ENCODE measurements around the gene CARD10.

Gene CARD10

DNA sequence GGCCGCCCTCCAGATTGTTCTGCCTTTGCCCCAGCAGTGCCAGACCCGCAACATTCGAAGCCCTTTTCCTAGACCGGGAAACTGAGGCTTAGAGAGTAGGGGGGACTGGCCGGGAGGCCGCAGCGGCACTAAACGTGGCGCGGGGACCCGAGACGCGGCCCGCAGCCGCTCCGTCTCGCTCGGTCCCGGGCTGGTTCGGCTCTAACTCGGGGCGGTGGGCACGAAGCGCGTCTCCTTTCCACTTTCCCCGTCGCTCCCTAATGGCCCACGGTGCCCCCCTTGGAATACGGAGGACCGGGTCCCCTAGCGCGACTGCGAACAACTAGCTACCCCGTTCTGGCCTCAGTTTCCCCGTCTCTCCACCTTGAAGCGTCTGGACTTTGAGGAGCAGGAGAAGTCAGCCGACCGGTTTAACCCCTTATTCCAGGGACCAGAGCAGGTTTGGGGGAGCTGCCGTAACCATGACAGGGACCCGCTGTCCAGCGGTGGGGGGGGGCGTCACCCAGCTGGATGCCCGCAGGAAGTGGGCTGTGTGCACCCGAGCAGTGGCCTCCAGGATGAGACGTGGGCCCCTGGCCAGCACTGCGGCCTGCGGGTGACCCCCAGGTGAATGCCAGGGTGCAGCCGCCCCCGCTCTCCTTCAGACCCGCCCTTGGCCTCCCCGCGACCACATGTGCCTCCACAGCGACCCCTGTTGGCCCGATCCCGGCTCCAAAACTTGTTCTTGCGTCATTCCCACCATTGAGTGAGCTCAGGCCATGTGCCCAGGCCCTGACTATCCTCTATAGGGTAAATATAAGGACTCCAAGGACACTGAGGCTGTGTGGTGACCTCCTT is 42.2 kb upstream of the CARD10 start:
- peak; percentile 80 for DNase-seq (ENCODE audit: low read depth)
- TF ChIP-seq, protein P1, sequence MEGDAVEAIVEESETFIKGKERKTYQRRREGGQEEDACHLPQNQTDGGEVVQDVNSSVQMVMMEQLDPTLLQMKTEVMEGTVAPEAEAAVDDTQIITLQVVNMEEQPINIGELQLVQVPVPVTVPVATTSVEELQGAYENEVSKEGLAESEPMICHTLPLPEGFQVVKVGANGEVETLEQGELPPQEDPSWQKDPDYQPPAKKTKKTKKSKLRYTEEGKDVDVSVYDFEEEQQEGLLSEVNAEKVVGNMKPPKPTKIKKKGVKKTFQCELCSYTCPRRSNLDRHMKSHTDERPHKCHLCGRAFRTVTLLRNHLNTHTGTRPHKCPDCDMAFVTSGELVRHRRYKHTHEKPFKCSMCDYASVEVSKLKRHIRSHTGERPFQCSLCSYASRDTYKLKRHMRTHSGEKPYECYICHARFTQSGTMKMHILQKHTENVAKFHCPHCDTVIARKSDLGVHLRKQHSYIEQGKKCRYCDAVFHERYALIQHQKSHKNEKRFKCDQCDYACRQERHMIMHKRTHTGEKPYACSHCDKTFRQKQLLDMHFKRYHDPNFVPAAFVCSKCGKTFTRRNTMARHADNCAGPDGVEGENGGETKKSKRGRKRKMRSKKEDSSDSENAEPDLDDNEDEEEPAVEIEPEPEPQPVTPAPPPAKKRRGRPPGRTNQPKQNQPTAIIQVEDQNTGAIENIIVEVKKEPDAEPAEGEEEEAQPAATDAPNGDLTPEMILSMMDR (IDR thresholded peaks at IDR 0.05; ENCODE audit: low read depth, low read length), result peak; percentile 63
- TF ChIP-seq POLR2A (IDR thresholded peaks at IDR 0.05; ENCODE audit: extremely low read depth, insufficient read length), result no peak
- TF ChIP-seq MYC (IDR thresholded peaks at IDR 0.05; ENCODE audit: low read depth, low read length), result peak; percentile 79
- TF ChIP-seq, protein P2, sequence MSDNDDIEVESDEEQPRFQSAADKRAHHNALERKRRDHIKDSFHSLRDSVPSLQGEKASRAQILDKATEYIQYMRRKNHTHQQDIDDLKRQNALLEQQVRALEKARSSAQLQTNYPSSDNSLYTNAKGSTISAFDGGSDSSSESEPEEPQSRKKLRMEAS (IDR thresholded peaks at IDR 0.05; ENCODE audit: low read depth, low read length), result peak; percentile 76
- no peak overlapping the region for H3K4me3 ChIP-seq (ENCODE audit: low read depth, low read length)

DNA sequence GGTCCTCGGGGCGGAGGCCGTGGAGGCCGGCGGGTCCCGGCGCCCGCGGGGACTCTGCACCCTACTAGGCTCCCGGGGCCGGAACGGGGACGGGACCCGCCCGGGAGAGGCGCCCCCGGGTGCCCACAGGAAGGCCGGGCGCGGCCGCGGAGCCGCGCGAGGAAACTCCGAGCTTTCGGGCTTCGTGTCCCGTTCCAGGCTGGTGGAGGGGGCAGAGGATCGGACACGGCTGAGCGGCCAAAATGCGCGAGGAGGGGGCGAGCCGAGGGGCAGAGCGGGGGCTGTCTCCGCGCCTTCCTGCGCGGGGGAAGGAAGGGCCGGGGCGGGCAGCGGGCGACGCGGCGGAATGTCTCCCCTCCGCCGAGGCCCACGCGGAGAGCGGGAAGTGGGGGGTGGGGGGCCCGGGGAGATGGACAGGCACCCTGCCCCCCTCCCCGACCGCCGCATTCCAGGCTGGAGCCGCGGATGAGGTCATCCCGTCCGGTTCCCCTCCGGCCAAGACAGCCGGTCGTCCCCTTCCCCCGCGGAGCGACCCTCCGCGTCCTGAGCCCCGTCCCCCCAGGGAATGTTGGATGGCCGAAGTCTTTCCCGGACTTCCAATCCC is 41.5 kb upstream of the CARD10 start:
- no peak for TF ChIP-seq POLR2A (IDR thresholded peaks at IDR 0.05; ENCODE audit: extremely low read depth, insufficient read length)
- TF ChIP-seq, protein P2 (IDR thresholded peaks at IDR 0.05; ENCODE audit: low read depth, low read length), result no peak
- TF ChIP-seq, protein P1 (IDR thresholded peaks at IDR 0.05; ENCODE audit: low read depth, low read length), result no peak
- no peak for TF ChIP-seq MYC (IDR thresholded peaks at IDR 0.05; ENCODE audit: low read depth, low read length)
- DNase-seq (ENCODE audit: low read depth), result no peak
- no peak overlapping the region for H3K4me3 ChIP-seq (ENCODE audit: low read depth, low read length)

DNA sequence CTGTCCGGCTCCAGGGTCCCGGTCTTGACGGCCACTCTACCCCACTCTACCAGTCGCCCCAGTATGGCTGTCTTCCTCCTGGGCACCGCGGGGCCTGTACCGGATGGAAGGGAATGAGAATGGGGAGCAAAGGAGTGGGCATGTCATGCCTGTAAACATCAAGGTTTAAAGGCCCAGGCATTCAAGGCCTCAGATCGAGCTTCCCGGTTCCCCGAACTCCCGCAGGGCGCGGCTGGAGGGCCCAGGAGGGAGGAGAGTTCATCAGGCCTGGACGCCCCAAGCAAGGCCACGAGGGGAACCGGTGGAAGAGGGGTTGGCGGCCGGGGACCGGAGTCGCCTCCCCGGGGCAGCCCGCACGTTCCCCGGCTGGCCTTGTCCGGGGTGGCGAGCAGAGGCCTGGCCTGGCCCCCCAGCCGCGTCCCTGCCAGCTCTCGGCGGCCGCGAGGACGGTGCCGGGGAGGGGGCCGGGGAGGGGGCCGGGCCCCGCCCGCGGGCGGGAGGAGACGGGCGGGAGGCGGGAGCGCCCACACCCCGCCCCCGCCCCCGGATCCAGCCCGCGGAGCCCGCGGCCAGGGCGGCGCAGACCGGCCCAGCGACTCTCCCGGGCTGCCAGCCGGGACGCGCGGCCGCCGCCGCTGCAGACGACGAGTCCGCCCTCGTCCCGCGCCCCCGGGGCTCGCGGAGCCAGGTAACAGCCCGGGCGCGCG is 40.8 kb upstream of the CARD10 start, which contains the start of gene CDC42EP1:
CDC42EP1 (plus strand) TSS at position 580 of the 707 bp plus-strand sequence. CDS start 5,870 bp downstream, outside the sequence.
- TF ChIP-seq, protein P2 (IDR thresholded peaks at IDR 0.05; ENCODE audit: low read depth, low read length), result no peak
- no peak for TF ChIP-seq MYC (IDR thresholded peaks at IDR 0.05; ENCODE audit: low read depth, low read length)
- TF ChIP-seq, protein P1 (IDR thresholded peaks at IDR 0.05; ENCODE audit: low read depth, low read length), result no peak
- TF ChIP-seq POLR2A (IDR thresholded peaks at IDR 0.05; ENCODE audit: extremely low read depth, insufficient read length), result no peak
- DNase-seq (ENCODE audit: low read depth), result no peak
- H3K4me3 ChIP-seq (ENCODE audit: low read depth, low read length), result no peak within 1 kb of the TSS

DNA sequence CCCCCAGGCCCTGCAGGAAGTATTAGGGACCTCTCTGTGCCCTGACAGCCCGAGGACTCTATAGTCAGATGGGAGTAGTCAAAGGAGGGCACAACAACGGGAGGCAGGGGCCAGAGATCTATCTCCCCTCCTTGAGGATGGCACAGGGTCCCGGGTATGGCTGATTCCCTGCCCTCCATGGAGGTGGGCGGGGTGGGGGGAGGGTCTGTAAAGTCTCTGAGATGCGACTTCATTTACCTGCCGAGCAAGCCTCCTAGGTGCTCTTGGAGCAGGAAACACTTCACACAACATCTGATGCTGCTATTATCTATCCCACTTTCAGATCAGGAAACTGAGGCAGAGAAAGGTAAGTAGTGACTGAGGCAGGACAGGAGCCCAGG is 40.3 kb upstream of the CARD10 start:
- no peak for DNase-seq (ENCODE audit: low read depth)
- H3K4me3 ChIP-seq (ENCODE audit: low read depth, low read length), result no peak overlapping the region
- TF ChIP-seq POLR2A (IDR thresholded peaks at IDR 0.05; ENCODE audit: extremely low read depth, insufficient read length), result no peak
- TF ChIP-seq, protein P1 (IDR thresholded peaks at IDR 0.05; ENCODE audit: low read depth, low read length), result no peak
- TF ChIP-seq, protein P2 (IDR thresholded peaks at IDR 0.05; ENCODE audit: low read depth, low read length), result no peak
- no peak for TF ChIP-seq MYC (IDR thresholded peaks at IDR 0.05; ENCODE audit: low read depth, low read length)

DNA sequence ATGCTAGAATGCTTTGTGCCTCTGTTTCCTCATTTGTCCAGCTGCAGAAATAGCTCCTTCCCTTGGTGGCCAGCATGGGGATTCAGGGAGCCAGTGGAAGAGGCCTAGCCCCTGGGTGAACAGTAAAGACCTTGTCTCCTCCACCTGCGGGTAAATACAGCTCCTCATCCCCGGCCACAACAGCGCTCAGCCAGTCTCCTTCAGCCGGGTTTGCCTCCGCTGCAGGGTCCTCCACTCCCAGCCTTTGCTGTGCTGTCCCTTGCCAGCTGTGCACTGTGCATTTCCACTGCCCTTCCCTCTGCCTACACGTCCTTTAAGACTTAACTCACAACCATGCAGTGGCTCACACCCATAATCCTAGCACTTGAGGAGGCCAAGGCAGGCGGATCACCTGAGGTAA is 39.6 kb upstream of the CARD10 start:
- no peak overlapping the region for H3K4me3 ChIP-seq (ENCODE audit: low read depth, low read length)
- TF ChIP-seq POLR2A (IDR thresholded peaks at IDR 0.05; ENCODE audit: extremely low read depth, insufficient read length), result no peak
- no peak for DNase-seq (ENCODE audit: low read depth)
